GM19328 (cell line): ENCODE data around the gene NXPH1.
"Not testable (repeated sequence)": the region's sequence is repeated elsewhere in the genome, so short reads cannot be mapped to it uniquely, and the experiment has no call there.

Experiments
- ATAC-seq: cut with Tn5 transposase; IDR thresholded peaks from one replicate; pipeline ENCODE4 v1.9.1; 2021; ENCODE audit warnings: mild to moderate bottlenecking, moderate library complexity; ENCODE audit not compliant: unreplicated experiment

NXPH1 gene

GRCh38 chr7:8668627-8669500 lies 235.5 kb downstream of the NXPH1 start:
- no peak for ATAC-seq

GRCh38 chr7:8669501-8669851 lies 236.1 kb downstream of the NXPH1 start:
- ATAC-seq: no peak

- ATAC-seq: no peak
These were observed 251.0 kb downstream of the NXPH1 start for GRCh38 chr7:8684426-8684825.

DNA sequence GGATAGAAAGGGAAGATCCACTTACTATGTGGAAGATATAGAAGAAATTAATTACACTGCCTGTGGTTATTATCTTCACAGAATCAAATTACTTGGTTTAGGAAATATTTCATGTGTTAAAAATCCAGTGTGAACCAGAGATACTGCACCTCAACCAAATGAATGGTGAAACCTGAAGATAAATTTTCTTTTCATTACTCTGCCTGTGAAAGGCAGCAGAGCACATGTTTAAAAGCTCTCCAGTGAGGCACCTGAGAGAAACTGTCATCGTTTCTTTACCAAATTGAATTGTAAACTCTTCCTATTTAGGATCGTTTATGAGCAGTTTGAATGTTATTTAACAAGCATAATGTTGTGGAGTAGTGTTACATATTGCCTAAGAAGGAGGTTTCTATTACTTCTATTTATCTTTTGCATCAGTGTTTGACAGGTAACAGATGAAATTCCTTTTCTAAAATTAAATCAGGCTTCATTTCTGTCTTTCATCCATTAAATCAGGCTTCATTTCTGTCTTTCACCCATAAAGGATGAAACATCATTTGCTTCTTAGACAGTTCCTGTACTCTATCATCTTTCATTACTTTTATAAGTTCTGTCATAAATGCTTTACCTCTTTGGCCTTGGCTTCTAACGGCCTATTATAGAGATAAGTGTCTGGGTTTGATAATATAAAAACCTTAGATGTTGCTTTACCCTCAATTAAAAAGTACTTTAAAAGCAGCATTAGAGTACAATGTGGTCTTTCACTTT lies 266.6 kb downstream of the NXPH1 start:
- no peak for ATAC-seq

DNA sequence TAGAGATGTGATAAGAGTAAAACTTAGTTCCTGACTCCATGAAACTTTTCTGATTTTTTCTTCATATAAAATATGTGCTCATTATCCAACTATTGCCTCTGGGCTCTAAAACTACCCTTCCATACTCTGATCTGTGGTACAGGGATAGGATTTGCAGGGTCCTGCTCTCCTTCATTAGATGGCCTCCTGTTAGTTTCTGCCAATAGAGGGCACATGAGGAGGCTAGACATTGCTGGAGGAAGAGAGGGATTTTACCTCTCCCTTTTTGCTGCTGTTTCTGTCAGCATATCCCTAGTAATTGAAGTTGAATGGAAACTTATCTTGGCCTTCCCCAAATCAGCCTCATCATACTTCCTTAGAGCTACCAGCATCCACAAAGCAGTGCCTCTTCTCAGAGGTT lies 269.4 kb downstream of the NXPH1 start:
- no peak for ATAC-seq

- ATAC-seq: no peak
These were observed 276.7 kb downstream of the NXPH1 start for GRCh38 chr7:8710124-8710523.

GRCh38 chr7:8714791-8715190 lies 281.4 kb downstream of the NXPH1 start:
- no peak for ATAC-seq

DNA sequence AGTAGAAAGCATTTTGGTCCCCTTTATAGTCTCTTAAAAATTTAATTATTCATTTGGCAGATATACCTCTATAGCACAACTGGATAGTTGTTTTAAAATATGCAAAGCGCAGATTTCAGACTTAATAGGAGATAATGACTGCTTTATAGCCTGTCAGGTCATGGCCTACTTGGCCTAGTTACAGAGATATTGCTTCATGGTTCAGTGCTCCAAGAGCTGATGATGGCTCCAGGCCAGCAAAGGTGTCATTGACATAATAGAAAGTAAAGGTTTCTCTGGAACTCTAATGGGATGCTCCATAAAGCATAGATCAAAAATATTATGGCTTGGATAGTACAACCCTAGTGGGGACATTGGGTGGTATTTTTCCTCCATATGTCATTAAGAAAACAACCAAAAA lies 285.7 kb downstream of the NXPH1 start:
- ATAC-seq: no peak

DNA sequence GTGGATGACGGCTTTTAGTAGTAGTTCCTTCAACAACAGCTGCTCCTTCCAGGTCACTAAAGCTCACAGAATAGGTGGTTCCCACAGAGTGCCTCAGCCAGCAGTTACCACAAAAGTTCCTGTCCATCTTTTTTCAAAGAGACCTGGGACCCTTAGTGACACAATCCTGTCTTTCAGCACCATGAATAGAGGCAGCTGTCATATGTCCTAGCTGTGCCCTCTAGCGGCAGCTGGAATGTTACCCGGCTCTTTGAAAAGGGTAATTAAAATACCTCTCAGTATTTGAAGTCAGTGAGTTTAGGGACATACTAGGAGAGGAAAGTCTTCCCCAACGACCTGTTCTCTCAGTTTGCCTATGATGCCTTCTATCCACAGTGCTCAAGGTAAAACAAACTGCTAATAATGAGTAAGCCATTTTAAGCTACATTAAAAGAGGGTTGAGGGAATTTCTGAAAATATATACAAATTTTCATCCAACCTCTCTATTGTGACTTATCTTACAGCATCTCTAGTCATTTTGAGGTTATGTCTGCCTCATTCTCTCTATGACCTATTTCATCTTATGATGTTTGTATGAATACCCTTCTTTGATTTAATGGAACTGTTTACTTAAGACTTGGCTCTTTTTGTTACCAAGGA lies 290.8 kb downstream of the NXPH1 start:
- ATAC-seq: peak; percentile 93

- not testable (repeated sequence) for ATAC-seq
These were observed 298.3 kb downstream of the NXPH1 start for GRCh38 chr7:8731756-8732155.

DNA sequence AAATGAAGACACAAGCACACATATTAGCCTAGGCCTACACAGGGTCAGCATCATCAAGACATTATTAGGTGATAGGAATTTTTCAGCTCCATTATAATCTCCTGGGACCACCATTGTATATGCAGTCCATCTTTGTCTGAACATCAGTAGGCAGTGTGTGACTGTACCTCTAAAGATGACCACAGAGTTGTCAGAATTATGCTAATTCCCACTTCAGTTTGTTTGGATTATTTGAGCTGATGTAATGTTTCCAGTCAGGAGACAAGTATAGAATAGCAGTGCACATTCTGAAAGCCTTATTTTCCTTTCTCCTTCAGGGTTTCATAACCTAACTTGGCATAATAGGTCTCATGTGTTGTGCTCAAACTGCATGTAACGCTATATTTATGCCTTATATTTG lies 306.4 kb downstream of the NXPH1 start:
- ATAC-seq: no peak

DNA sequence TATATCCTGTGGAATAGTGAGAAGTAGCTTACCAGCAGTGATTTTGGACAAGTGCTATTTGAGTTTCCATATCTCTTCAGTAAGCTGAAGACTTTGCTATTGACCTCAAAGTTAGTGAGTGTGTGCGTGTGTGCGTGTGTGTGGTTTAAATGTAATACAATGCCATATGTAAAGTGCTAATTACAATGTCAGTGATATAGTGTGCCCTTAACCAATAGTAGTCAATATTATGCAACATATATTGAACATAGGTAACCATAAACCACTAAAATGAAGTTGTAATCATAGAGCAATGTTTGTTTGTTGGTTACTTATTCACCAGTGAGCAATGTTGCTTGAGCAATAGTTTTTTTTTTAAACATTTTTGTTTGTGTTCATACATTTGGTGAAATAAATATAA lies 309.4 kb downstream of the NXPH1 start:
- ATAC-seq: no peak

DNA sequence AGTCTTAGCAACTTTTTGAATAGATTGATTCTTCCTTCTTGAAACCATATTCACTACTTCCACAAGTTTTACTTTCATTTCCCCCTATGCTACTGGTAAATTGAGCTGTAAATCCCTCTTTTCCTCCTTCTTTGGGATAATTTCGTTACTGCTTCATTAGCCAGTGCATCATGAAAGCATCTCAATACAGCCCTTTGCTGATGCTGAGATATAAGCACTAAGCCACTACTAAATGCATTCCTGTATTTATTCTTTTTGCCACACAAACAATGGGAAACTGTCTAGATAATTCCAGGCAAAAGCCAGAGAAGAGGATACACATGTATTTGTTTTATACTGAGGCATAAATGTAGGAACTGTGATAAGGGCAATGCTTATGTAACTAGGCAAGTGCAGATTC lies 313.9 kb downstream of the NXPH1 start:
- no peak for ATAC-seq

GRCh38 chr7:8751557-8752231 lies 318.3 kb downstream of the NXPH1 start:
- ATAC-seq: no peak

GRCh38 chr7:8753355-8753754 lies 319.9 kb downstream of the NXPH1 start:
- no peak for ATAC-seq

GRCh38 chr7:8761731-8762130 lies 328.3 kb downstream of the NXPH1 start:
- no peak for ATAC-seq

DNA sequence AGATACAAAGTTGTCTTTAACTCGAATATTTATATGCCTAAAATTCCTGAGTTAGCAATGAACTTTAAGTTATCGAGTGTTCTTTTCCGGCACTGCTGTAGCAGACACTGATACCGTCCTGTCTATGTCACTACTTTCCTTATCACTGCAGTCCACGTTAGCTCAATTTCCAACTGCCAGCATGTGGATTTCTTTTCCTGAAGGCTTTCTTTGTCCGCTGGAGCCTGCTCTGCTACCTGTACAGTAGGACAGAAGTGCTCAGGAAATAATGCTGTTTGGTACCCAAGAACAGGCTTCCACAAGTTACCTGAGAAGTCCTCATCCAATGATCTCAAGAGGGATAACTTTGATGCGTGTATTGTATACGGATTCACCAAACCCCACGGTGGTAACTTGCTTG lies 329.4 kb downstream of the NXPH1 start:
- no peak for ATAC-seq

DNA sequence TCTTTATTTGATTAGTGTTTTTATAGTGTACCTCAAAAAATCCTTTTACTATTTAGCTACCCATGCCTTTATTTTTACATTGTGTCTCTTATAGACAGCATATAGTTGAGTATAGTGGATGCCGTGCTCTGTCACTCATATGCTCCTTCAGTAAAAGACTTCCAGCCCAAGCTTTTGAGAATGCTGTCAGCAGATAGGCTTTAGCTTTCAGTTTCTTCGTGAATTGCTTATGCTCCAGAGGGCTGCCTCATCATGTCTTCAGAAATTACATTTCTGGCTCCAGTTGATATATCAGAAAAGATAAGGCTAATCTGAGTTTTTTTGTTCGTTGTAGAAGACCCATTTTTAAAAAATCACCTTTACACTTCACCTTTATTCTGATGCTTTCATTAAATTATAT lies 332.0 kb downstream of the NXPH1 start:
- ATAC-seq: no peak

GRCh38 chr7:8773518-8773917 lies 340.1 kb downstream of the NXPH1 start:
- ATAC-seq: no peak

DNA sequence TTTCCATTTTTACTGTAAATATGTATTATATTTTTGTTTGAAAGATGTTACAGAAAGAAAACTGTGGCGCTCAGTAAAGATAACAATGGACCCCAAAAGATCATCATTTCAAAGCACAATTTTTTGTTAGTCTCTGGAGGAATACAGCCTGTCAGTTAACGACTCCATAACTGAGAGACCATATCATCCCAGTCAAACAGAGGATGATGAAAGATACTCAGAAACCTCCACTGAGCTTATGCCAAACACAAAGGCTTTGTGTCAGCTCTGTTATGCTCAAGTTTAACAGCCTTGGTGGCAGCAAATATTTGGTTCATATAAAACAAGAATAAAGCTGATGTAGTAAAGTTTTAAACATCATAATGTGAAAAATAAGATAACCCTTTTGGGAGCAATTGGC lies 345.1 kb downstream of the NXPH1 start:
- no peak for ATAC-seq

- ATAC-seq: no peak
These were observed 347.8 kb downstream of the NXPH1 start for GRCh38 chr7:8781166-8781565.
